ENCODE results near the gene HIPK3.

The HIPK3 gene

DNA sequence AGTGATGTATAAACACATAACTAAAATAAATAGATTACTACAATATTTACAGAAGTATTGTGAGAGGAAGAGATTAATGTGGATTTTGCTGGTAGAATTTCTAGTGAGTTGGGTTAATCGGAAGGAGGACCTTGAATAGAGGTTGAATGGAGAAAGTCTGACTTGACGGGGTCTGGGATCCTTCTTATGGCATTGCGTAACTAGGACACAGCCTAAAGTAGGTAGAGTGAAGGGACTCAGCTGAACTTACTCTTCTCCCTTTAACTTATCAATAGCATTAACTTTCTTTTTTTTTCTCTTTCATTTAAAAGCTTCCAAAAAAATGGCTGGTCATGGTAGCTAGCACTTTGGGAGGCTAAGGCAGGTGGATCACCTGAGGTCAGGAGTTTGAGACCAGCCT, 139.2 kb downstream of the HIPK3 start:
- H4K20me1 ChIP-seq (ENCODE audit: insufficient read depth, low read length, poor library complexity, severe bottlenecking), result no peaks in the 10 kb centered on the region
- no peaks in the 10 kb centered on the region for H3K4me1 ChIP-seq (ENCODE audit: insufficient read depth, low read length, poor library complexity, severe bottlenecking)
- H3K36me3 ChIP-seq (ENCODE audit: insufficient read depth, low read length), result no peaks in the 10 kb centered on the region
- H2AFZ ChIP-seq (ENCODE audit: low read length), result no peak overlapping the region
- no peak overlapping the region for H3K4me2 ChIP-seq (ENCODE audit: low read depth, low read length, poor library complexity, severe bottlenecking)
- no peak overlapping the region for H3K9ac ChIP-seq (ENCODE audit: low read depth, low read length, poor library complexity, severe bottlenecking)
- TF ChIP-seq EZH2phosphoT487 (IDR thresholded peaks at IDR 0.05; ENCODE audit: borderline replicate concordance), result no peak
- TF ChIP-seq, protein P1, sequence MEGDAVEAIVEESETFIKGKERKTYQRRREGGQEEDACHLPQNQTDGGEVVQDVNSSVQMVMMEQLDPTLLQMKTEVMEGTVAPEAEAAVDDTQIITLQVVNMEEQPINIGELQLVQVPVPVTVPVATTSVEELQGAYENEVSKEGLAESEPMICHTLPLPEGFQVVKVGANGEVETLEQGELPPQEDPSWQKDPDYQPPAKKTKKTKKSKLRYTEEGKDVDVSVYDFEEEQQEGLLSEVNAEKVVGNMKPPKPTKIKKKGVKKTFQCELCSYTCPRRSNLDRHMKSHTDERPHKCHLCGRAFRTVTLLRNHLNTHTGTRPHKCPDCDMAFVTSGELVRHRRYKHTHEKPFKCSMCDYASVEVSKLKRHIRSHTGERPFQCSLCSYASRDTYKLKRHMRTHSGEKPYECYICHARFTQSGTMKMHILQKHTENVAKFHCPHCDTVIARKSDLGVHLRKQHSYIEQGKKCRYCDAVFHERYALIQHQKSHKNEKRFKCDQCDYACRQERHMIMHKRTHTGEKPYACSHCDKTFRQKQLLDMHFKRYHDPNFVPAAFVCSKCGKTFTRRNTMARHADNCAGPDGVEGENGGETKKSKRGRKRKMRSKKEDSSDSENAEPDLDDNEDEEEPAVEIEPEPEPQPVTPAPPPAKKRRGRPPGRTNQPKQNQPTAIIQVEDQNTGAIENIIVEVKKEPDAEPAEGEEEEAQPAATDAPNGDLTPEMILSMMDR (conservative IDR thresholded peaks at IDR 0.05; ENCODE audit: low read length), result no peak
- no peaks in the 10 kb centered on the region for H3K79me2 ChIP-seq (ENCODE audit: insufficient read depth, low read length)
- no peaks in the 10 kb centered on the region for H3K9me3 ChIP-seq (ENCODE audit: insufficient read depth, low read depth, low read length)
- H3K27me3 ChIP-seq (ENCODE audit: insufficient read depth, low read length, poor library complexity, severe bottlenecking), result no peaks in the 10 kb centered on the region
- no peak overlapping the region for H3K4me3 ChIP-seq (ENCODE audit: low read length, poor library complexity, severe bottlenecking)
- H3F3A ChIP-seq (ENCODE audit: low read depth), result no peaks in the 10 kb centered on the region
- H3K9me2 ChIP-seq (replicated peaks; ENCODE audit: low read depth, low read length), result no peaks in the 10 kb centered on the region

DNA sequence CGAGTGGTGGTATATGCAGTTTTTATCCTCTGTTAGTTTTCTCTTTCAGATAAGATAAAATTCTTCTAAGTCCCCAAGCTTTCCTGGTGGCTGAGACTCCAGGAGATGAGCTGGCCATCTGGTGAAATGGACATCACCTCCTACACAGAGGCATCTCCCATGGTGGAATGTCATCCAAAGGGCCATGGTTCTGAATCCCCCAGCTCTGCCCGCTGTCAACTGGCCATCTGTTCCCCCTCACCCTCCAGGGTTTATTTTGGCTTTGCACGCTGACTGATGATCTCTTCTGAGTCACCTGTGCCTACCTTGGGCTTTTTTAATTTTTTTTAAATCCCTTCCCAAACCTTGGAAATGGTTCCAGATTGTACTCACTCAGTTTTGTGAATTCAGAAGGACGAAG, 142.2 kb downstream of the HIPK3 start:
- Histone ChIP-seq H3K4me3 (ENCODE audit: low read length, poor library complexity, severe bottlenecking) (no peak overlapping the region), H3K36me3 (ENCODE audit: insufficient read depth, low read length) (no peaks in the 10 kb centered on the region), H3K79me2 (ENCODE audit: insufficient read depth, low read length) (no peaks in the 10 kb centered on the region), H4K20me1 (ENCODE audit: insufficient read depth, low read length, poor library complexity, severe bottlenecking) (no peaks in the 10 kb centered on the region), H3K4me2 (ENCODE audit: low read depth, low read length, poor library complexity, severe bottlenecking) (no peak overlapping the region), H3K9ac (ENCODE audit: low read depth, low read length, poor library complexity, severe bottlenecking) (no peak overlapping the region), H3K27me3 (ENCODE audit: insufficient read depth, low read length, poor library complexity, severe bottlenecking) (no peaks in the 10 kb centered on the region), H3K9me2 (replicated peaks; ENCODE audit: low read depth, low read length) (no peaks in the 10 kb centered on the region), H3F3A (ENCODE audit: low read depth) (no peaks in the 10 kb centered on the region), H2AFZ (ENCODE audit: low read length) (no peak overlapping the region), H3K9me3 (ENCODE audit: insufficient read depth, low read depth, low read length) (no peaks in the 10 kb centered on the region), H3K4me1 (ENCODE audit: insufficient read depth, low read length, poor library complexity, severe bottlenecking) (no peaks in the 10 kb centered on the region)
- TF ChIP-seq, protein P1 (conservative IDR thresholded peaks at IDR 0.05; ENCODE audit: low read length), result no peak

DNA sequence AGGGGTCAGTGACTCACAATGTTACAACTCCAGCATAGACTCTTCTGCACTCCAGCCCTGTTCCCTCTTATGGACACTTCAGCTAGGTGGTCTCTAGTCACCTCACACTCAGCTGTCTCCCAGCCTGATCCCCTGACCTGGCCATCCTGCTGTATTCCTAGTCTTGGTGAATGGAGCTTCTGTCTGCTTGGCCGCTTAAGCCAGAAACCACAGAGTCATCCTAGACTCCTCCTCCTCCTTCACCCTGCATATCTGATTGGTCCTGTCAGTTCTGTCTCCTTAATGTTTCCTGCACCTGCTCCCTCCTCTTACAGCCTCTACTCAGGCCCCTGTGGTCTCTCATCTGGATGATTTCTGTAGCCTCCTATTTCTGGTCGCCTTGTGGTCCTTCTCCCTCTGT, 144.9 kb downstream of the HIPK3 start:
- no peak overlapping the region for H3K9ac ChIP-seq (ENCODE audit: low read depth, low read length, poor library complexity, severe bottlenecking)
- no peaks in the 10 kb centered on the region for H3F3A ChIP-seq (ENCODE audit: low read depth)
- TF ChIP-seq, protein P1 (conservative IDR thresholded peaks at IDR 0.05; ENCODE audit: low read length), result no peak
- TF ChIP-seq EZH2phosphoT487 (IDR thresholded peaks at IDR 0.05; ENCODE audit: borderline replicate concordance), result no peak
- no peak overlapping the region for H3K4me3 ChIP-seq (ENCODE audit: low read length, poor library complexity, severe bottlenecking)
- no peaks in the 10 kb centered on the region for H3K9me3 ChIP-seq (ENCODE audit: insufficient read depth, low read depth, low read length)
- no peaks in the 10 kb centered on the region for H3K36me3 ChIP-seq (ENCODE audit: insufficient read depth, low read length)
- H3K9me2 ChIP-seq (replicated peaks; ENCODE audit: low read depth, low read length), result no peaks in the 10 kb centered on the region
- peak overlapping the region; percentile 29 for H3K4me2 ChIP-seq (ENCODE audit: low read depth, low read length, poor library complexity, severe bottlenecking)
- H3K4me1 ChIP-seq (ENCODE audit: insufficient read depth, low read length, poor library complexity, severe bottlenecking), result no peaks in the 10 kb centered on the region
- H3K79me2 ChIP-seq (ENCODE audit: insufficient read depth, low read length), result no peaks in the 10 kb centered on the region
- H3K27me3 ChIP-seq (ENCODE audit: insufficient read depth, low read length, poor library complexity, severe bottlenecking), result no peaks in the 10 kb centered on the region
- peak overlapping the region; percentile 38; the same call in 1 of the 2 replicates for H2AFZ ChIP-seq (ENCODE audit: low read length)
- no peaks in the 10 kb centered on the region for H4K20me1 ChIP-seq (ENCODE audit: insufficient read depth, low read length, poor library complexity, severe bottlenecking)

Data from Loucy (cell line).